HepG2 (cell line): Measurements from ENCODE around the gene SEMA3B. TPM values are rescaled to one million over a fixed set of nuclear protein-coding genes. Genes with fewer than 3 reads are reported as not detected.

Source experiments
- EP300 ChIP-seq, 3 experiments: sonication (generic) in 1 of 3; formaldehyde crosslinking in 1 of 3; IDR thresholded peaks; 2 replicates each; pipeline versions ENCODE4 v1.5.1 to v1.6.1; 2011 to 2020; ENCODE audit warnings: low read depth in 2 of 3, low read length in 2 of 3, borderline replicate concordance in 1 of 3, improper control_type of control experiment in 1 of 3, mild to moderate bottlenecking in 1 of 3, missing genetic modification reagents in 1 of 3, moderate library complexity in 1 of 3
- GATAD2A ChIP-seq: IDR thresholded peaks from 2 replicates; pipeline ENCODE4 v1.6.1; 2016
- KDM5A ChIP-seq: fragments of 200-600 bp; sonication (generic); IDR thresholded peaks from 2 replicates; pipeline ENCODE4 v1.7.0; 2018; ENCODE audit warnings: antibody characterized with exemption, mild to moderate bottlenecking, low read length, borderline replicate concordance
- MED1 ChIP-seq: sonication (generic); formaldehyde crosslinking; IDR thresholded peaks from 2 replicates; pipeline ENCODE4 v1.4.0; 2020; ENCODE audit warnings: missing genetic modification reagents
- MEIS1 ChIP-seq: sonication (generic); formaldehyde crosslinking; IDR thresholded peaks from 2 replicates; pipeline ENCODE4 v1.9.0; 2021; ENCODE audit warnings: mild to moderate bottlenecking, missing genetic modification reagents, moderate library complexity, borderline replicate concordance
- MXD4 ChIP-seq: IDR thresholded peaks from 2 replicates; pipeline ENCODE4 v1.6.1; 2016; ENCODE audit warnings: mild to moderate bottlenecking, missing biosample characterization, missing genetic modification reagents
- NCOA5 ChIP-seq: sonication (generic); formaldehyde crosslinking; IDR thresholded peaks from 2 replicates; pipeline ENCODE4 v1.4.0; 2020; ENCODE audit warnings: missing genetic modification reagents
- SALL2 ChIP-seq: sonication (generic); formaldehyde crosslinking; IDR thresholded peaks from 2 replicates; pipeline ENCODE4 v1.8.1; 2023; ENCODE audit warnings: mild to moderate bottlenecking, missing genetic modification reagents, inconsistent platforms
- ZEB1 ChIP-seq: IDR thresholded peaks from 2 replicates; pipeline ENCODE4 v1.6.1; 2012; ENCODE audit warnings: mild to moderate bottlenecking, low read depth, inconsistent platforms; ENCODE audit not compliant: insufficient replicate concordance
- ZFP36L2 ChIP-seq: sonication (generic); formaldehyde crosslinking; IDR thresholded peaks from 2 replicates; pipeline ENCODE4 v1.4.0; 2020; ENCODE audit warnings: missing genetic modification reagents
- ZMYM3 ChIP-seq: sonication (generic); formaldehyde crosslinking; IDR thresholded peaks from 2 replicates; pipeline ENCODE4 v1.5.1; 2020; ENCODE audit warnings: mild to moderate bottlenecking, missing genetic modification reagents
- ZNF136 ChIP-seq: sonication (generic); formaldehyde crosslinking; IDR thresholded peaks from 2 replicates; pipeline ENCODE4 v1.8.1; 2022; ENCODE audit warnings: low read depth, mild to moderate bottlenecking, moderate library complexity, missing genetic modification reagents
- ZNF274 ChIP-seq: sonication (generic); formaldehyde crosslinking; IDR thresholded peaks from 2 replicates; pipeline ENCODE4 v1.5.1; 2020; ENCODE audit warnings: mild to moderate bottlenecking, missing genetic modification reagents
- ZNF333 ChIP-seq: sonication (generic); formaldehyde crosslinking; IDR thresholded peaks from 2 replicates; pipeline ENCODE4 v1.4.0; 2020; ENCODE audit warnings: mild to moderate bottlenecking, missing genetic modification reagents, borderline replicate concordance
- ZNF574 ChIP-seq: sonication (generic); formaldehyde crosslinking; IDR thresholded peaks from 2 replicates; pipeline ENCODE4 v1.4.0; 2020; ENCODE audit warnings: missing genetic modification reagents
- ZNF780A ChIP-seq: sonication (generic); formaldehyde crosslinking; IDR thresholded peaks from 2 replicates; pipeline ENCODE4 v1.8.0; 2022; ENCODE audit warnings: mild to moderate bottlenecking, missing genetic modification reagents, moderate library complexity
- ZNF790 ChIP-seq: sonication (generic); formaldehyde crosslinking; IDR thresholded peaks from 2 replicates; pipeline ENCODE4 v1.8.0; 2022; ENCODE audit warnings: missing genetic modification reagents, mild to moderate bottlenecking, borderline replicate concordance
- polyA plus RNA-seq, 8 experiments: library from polyadenylated mRNA; depleted of rRNA in 3 of 8; stranded (reverse) in 7 of 8; unstranded in 1 of 8; fragments of >200 nt; fragmentation: Illumina TruSeq in 4 of 8; extraction: Trizol in 4 of 8; gene quantifications; 2 replicates each; pipeline versions ENCODE4 v1.2.1 to v1.2.3, GENCODE V29; 2011 to 2016; ENCODE audit warnings: low read depth in 4 of 8, missing spikeins in 1 of 8, mixed read lengths in 1 of 8; ENCODE audit not compliant: insufficient read depth in 1 of 8
- total RNA-seq, 5 experiments: library from RNA; depleted of rRNA; stranded (reverse); fragments of >200 nt; fragmentation: Illumina TruSeq; extraction: Trizol; gene quantifications; 2 replicates each; pipeline ENCODE4 v1.2.3, GENCODE V29; 2016; ENCODE audit warnings: low read depth in 1 of 5
- TF ChIP-seq, protein P1 (sequence below): sonication (generic); formaldehyde crosslinking; IDR thresholded peaks from 2 replicates; pipeline ENCODE4 v1.5.1; 2020; ENCODE audit warnings: mild to moderate bottlenecking, missing genetic modification reagents, borderline replicate concordance
- TF ChIP-seq, protein P2 (sequence below): sonication (generic); formaldehyde crosslinking; IDR thresholded peaks from 2 replicates; pipeline ENCODE4 v1.4.0; 2020; ENCODE audit warnings: mild to moderate bottlenecking, missing genetic modification reagents

The SEMA3B gene
- total and polyA plus RNA-seq, 2 of the 13 experiments (the other 11 are each of a cell fraction or from before 2014, with no cell fraction given), result 93.2 to 158 TPM

DNA sequence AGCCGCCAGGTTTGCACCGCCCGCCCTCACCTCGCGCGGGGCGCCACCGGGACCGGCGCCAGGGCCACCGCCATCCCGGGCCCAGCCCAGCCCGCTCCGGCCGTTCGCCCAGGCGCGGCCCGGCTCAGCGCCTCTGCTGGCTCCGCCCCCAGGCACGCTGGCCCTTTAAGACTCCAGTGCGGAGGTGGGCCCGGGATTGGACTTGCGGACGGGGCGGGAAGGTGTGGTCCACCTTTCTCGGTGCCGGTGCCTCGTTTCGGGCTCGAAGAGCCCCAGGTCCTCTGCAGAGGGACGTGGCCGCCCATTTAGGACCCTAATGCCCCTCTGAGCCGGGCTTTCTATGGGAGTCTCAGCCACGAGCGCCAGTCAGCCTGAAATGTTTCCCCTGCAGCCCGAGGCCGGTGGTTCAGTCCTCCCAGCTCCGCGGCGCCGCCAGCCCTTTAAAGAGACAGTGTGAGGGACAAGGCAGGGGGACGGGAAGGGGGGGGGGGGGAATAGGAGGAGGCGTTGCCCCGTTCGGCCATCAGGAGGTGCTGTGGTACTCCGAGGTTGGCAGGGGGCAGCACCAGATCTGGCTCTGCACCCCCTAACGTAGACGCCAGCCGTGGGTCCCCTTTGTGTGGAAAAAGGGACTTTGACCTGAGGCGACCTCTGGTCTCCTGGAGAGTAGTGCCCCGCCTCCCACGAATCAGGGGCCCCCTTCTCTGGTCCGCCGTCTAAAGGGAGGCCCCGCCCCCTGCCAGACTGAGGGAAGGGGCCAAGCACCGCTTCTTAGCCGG is 52.6 kb downstream of the SEMA3B start (continued):
- TF ChIP-seq, protein P1, sequence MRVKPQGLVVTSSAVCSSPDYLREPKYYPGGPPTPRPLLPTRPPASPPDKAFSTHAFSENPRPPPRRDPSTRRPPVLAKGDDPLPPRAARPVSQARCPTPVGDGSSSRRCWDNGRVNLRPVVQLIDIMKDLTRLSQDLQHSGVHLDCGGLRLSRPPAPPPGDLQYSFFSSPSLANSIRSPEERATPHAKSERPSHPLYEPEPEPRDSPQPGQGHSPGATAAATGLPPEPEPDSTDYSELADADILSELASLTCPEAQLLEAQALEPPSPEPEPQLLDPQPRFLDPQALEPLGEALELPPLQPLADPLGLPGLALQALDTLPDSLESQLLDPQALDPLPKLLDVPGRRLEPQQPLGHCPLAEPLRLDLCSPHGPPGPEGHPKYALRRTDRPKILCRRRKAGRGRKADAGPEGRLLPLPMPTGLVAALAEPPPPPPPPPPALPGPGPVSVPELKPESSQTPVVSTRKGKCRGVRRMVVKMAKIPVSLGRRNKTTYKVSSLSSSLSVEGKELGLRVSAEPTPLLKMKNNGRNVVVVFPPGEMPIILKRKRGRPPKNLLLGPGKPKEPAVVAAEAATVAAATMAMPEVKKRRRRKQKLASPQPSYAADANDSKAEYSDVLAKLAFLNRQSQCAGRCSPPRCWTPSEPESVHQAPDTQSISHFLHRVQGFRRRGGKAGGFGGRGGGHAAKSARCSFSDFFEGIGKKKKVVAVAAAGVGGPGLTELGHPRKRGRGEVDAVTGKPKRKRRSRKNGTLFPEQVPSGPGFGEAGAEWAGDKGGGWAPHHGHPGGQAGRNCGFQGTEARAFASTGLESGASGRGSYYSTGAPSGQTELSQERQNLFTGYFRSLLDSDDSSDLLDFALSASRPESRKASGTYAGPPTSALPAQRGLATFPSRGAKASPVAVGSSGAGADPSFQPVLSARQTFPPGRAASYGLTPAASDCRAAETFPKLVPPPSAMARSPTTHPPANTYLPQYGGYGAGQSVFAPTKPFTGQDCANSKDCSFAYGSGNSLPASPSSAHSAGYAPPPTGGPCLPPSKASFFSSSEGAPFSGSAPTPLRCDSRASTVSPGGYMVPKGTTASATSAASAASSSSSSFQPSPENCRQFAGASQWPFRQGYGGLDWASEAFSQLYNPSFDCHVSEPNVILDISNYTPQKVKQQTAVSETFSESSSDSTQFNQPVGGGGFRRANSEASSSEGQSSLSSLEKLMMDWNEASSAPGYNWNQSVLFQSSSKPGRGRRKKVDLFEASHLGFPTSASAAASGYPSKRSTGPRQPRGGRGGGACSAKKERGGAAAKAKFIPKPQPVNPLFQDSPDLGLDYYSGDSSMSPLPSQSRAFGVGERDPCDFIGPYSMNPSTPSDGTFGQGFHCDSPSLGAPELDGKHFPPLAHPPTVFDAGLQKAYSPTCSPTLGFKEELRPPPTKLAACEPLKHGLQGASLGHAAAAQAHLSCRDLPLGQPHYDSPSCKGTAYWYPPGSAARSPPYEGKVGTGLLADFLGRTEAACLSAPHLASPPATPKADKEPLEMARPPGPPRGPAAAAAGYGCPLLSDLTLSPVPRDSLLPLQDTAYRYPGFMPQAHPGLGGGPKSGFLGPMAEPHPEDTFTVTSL, result no peak
- TF ChIP-seq GATAD2A (CRISPR knock-in tag) (peak; percentile 53), ZEB1 (peak; percentile 50), KDM5A (peak; percentile 55; the same call in 1 of the 2 replicates), ZNF136 (no peak), MEIS1 (CRISPR knock-in tag) (peak; percentile 17; the same call in 1 of the 2 replicates), ZFP36L2 (no peak), ZNF333 (no peak), ZNF274 (CRISPR knock-in tag) (0 out of 2 replicates have a peak, but pooled peaks have one; percentile 26), MXD4 (CRISPR knock-in tag) (0 out of 2 replicates have a peak, but pooled peaks have one; percentile 7), SALL2 (peak; percentile 7; the same call in 1 of the 2 replicates), ZMYM3 (CRISPR knock-in tag) (peak; percentile 61), ZNF780A (CRISPR knock-in tag) (no peak), MED1 (CRISPR knock-in tag) (peak; percentile 66), NCOA5 (CRISPR knock-in tag) (no peak), ZNF790 (no peak), ZNF574 (CRISPR knock-in tag) (peak; percentile 53; the same call in 1 of the 2 replicates), EP300 (IDR thresholded peaks at IDR 0.05; ENCODE audit: low read depth in 2 of 2, low read length in 2 of 2) (peak in 1 of 2 experiments; percentile 64; a peak in 1 of 4 replicates), EP300 (CRISPR knock-in tag; IDR thresholded peaks at IDR 0.05; ENCODE audit: borderline replicate concordance) (no peak)
- TF ChIP-seq, protein P2, sequence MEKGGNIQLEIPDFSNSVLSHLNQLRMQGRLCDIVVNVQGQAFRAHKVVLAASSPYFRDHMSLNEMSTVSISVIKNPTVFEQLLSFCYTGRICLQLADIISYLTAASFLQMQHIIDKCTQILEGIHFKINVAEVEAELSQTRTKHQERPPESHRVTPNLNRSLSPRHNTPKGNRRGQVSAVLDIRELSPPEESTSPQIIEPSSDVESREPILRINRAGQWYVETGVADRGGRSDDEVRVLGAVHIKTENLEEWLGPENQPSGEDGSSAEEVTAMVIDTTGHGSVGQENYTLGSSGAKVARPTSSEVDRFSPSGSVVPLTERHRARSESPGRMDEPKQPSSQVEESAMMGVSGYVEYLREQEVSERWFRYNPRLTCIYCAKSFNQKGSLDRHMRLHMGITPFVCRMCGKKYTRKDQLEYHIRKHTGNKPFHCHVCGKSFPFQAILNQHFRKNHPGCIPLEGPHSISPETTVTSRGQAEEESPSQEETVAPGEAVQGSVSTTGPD, result no peak
